NCI-H2171 (cell line): Measurements from ENCODE around the gene CREG2.

Experiments
- DNase-seq: peaks from one replicate; lab custom pipeline; 2025; lab: John Stamatoyannopoulos, UW

Gene CREG2

DNA sequence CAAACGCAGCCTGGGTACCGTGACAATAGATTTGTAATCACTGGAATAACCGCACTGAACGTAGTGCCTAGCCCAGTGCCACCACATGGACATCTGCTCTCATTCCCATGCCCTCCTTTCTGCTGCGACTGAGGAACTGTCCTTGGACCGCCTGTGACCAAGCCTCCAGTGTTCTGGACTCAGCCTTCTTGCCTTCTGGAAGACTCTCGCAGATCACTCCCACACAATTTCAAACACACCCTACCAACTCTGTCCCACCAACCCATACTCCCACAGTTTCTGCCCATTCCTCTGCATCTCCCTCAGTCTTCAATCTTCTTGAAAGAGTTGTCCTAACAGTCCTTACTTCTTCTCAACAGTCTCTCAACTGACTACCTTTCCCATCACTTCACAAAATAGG is 80.9 kb downstream of the CREG2 start:
- no peak for DNase-seq

DNA sequence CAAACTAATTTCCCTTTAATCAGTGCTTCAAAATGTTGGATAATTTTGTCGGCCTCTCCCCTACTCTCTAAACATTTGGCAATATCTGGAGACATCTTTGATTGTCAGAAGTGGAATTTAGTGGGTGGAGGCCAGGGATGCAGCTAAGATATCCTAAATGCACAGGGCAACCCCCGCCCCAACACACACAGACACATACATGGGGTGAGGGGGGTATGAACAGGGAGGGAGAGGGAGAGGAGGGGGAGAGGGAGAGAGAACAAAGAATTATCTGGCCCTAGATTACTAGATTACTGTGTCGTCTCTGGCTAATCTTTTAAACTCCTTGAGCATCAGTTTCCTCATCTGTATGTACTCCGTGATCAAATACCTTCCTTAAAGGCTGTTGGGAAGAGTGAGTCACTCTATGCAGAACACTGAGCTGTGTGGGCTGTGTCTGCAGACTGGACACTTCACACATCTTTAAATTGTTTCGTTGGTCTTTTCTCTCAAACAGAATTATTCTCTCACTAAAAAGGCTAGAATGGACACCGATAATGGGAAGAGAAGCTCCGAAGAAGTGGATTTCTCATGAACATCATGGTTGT is 81.7 kb downstream of the CREG2 start:
- DNase-seq = no peak

DNA sequence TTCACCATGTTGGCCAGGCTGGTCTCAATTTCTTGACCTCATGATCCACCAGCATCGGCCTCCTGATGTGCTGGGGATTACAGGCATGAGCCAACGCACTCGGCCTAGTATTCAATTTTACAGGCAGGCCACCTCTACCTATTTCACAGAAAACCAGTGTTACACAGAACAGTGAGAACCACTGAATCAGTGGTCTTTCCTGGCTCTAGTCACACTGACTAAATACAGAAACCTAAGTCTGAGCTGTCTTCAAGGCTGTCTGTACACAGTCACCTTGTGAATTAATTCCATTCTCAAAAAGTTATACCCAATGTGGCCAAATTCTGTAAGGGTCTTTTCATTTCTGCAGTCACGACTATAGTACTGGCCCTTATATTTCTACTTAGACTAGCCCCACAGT is 82.3 kb downstream of the CREG2 start:
- DNase-seq = no peak

DNA sequence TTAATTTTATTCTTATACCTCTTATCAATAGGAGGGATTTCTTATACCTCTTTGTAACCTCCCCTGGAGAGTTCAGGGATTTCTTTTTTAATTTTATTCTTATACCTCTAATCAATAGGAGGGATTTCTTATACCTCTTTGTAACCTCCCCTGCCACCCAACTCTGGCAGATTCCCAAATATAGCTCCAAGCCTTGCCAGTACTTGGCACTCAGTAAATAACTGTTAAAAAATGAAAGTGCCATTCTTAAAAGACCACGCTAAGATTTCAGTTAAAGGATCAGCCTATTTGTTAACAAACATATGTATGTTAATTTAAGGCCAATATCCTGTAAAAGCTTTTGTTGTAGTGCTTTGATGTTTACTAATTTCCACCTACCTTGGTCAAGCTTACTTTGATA is 83.6 kb downstream of the CREG2 start:
- DNase-seq = no peak

DNA sequence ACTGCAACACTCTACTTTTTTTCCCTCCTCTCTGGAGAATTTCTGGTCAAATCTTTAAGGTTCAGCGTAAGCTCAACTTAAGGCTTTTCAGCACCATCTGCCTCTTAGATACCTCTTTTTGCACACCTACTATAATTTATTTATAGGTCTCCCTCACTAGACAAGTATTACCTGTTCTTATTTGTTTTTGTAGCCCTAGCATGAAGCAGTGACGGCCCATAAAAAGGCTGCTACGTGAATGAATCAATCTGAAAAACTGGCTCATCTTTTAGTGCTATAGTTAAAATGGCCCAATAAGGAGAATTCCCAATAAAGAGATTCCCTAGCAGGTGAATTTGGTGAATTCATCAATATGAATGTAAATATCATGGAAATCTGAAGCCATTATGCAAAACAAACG is 85.3 kb downstream of the CREG2 start:
- no peak for DNase-seq

DNA sequence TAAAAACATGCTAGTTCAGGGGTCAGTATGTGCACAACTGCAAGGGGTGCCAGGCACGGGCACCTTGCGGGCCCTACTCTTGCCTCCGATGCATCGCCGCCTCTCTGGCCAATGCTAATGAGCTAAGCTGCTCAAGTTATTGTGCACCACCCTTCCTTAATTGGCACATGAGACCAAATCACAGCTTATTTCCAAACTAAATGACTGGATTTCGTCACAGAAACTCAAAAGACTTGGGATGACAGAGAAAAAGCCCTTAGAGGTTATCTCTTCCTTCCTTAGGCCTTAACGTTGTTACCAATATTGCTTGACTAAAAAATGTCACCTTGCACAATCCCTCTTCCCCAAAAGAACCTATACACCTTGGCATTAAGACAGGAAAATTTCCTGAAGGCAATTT is 86.5 kb downstream of the CREG2 start:
- DNase-seq = no peak

DNA sequence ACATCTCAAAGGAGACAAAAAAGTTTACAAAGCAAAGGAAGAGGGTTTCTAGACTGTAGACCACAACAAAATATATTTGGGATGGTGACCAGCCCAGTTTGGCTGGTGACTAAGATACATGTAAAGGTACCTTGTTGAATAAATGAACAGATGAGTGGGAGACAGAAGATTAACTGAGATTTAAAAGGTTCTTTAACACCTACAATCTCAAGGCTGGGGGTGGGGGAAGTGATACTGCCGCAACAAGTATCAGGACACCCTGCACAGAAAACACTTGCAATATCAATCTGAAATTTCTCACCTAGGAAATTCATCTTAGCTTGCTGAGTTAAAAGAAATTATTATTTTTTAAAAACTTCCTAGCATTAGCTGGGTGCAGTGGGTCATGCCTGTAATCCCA is 87.1 kb downstream of the CREG2 start:
- no peak for DNase-seq

DNA sequence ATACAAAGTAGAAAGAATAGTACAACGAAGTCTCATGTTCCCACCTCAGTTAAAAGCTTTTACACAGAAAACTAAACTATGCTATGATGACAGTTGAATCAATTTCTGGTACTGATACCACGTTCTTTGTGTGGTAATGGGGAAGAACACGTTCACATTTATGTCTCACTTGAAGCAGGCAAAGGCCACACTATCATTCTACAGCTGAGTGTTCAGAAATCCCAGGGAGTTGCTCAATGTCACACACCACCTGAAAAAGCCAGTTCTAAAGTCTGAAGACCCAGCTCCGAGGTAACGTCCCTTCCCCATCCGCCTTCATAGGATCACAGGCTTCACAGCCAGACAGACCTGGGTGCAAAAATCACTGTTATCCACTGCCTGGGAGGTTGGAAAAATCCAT is 87.7 kb downstream of the CREG2 start:
- no peak for DNase-seq

DNA sequence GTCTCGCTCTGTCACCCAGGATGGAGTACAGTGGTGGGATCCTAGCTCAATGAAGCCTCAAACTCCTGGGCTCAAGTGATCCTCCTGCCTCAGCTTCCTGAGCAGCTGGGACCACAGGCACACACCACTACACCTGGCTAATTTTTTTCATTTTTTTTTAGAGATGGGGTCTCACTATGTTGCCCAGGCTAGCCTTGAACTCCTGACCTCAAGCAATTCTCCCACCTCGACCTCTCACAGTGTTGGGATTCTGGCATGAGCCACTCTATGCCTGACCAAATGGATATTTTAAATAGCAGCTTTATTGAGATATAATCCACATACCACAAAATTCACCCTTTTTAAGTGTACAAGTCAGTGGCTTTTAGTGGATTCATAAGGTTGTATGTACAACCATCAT is 89.9 kb downstream of the CREG2 start:
- DNase-seq = no peak

DNA sequence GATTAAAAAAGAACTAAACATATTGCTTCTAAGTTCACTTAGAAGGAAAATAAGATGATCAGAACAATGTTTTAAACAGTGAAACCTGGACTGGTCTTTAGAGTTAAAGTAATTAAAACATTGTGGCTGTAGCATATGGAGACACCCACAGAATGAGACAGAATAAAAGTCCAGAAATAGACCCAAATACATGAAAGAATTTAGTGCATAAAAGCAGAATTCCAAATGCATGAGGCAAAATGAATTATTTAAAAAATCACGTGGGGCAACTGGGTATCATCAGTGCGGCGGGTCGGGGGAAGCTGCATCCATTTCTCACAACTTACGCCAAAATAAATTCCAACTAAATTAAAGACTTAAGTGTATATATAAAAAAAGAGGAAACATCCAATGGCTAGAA is 90.9 kb downstream of the CREG2 start:
- no peak for DNase-seq

DNA sequence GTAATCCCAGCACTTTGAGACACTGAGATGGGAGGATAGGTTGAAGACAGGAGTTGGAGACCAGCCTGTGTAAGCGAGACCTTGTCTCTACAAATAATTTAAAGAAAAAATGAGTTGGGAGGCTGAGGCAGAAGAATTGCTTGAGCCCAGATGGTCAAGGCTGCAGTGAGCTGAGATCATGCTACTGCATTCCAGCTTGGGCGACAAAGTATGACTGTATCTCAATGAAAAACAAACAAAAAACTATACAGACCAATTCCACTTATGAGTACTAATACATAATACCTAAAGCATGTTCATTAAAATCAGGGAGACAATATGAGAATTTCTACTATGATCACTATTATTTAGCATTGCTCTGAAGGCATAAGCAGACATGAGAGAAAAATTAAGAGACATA is 91.4 kb downstream of the CREG2 start:
- no peak for DNase-seq
